HEK293 (cell line): ENCODE measurements around the gene CAB39.

Source experiments
- CTCF ChIA-PET: fragments of 350-600 bp; formaldehyde crosslinking; extraction: SDS; loops from one replicate; lab custom pipeline; 2021; ENCODE audit warnings: antibody characterized with exemption; lab: Yijun Ruan, JAX
- POLR2A ChIA-PET: fragments of 300-600 bp; formaldehyde crosslinking; extraction: SDS; loops from one replicate; lab custom pipeline; 2020; ENCODE audit warnings: antibody characterized with exemption, inconsistent platforms; lab: Yijun Ruan, JAX
- H3K27ac ChIP-seq: fragments of 200-500 bp; sonication (Bioruptor generic); 2 replicates; pipeline ENCODE4 v1.5.1; 2014; ENCODE audit warnings: low read depth, low read length, control low read depth, inconsistent platforms; ENCODE audit errors: extremely low read depth
- H3K36me3 ChIP-seq, 2 experiments: fragments of 200-500 bp in 1 of 2; sonication (Bioruptor generic) in 1 of 2; 1 replicate in 1 of 2; 2 replicates in 1 of 2; pipeline ENCODE4 v1.5.1; 2014 to 2017; ENCODE audit warnings: inconsistent platforms in 2 of 2, low read length in 2 of 2; ENCODE audit not compliant: control insufficient read depth in 2 of 2, insufficient read depth in 1 of 2
- H3K4me1 ChIP-seq: fragments of 200-500 bp; sonication (Bioruptor generic); 2 replicates; pipeline ENCODE4 v1.5.1; 2014; ENCODE audit warnings: mild to moderate bottlenecking, low read length, inconsistent platforms; ENCODE audit not compliant: control insufficient read depth, insufficient read depth
- H3K4me3 ChIP-seq: 2 replicates; pipeline ENCODE4 v1.5.1; 2011; ENCODE audit warnings: low read depth, mild to moderate bottlenecking, control low read depth, low read length, moderate library complexity
- H3K9me3 ChIP-seq: fragments of 200-500 bp; sonication (Bioruptor generic); 2 replicates; pipeline ENCODE4 v1.5.1; 2014; ENCODE audit warnings: low read depth, low read length, inconsistent platforms; ENCODE audit not compliant: control insufficient read depth, insufficient read depth
- GLI4 ChIP-seq: fragments of 450-650 bp; formaldehyde crosslinking; IDR thresholded peaks from 2 replicates; pipeline ENCODE4 v1.5.1; 2016; ENCODE audit warnings: missing biosample characterization, missing genetic modification characterization
- GLIS1 ChIP-seq: fragments of 450-650 bp; formaldehyde crosslinking; IDR thresholded peaks from 2 replicates; pipeline ENCODE4 v1.5.1; 2016; ENCODE audit warnings: missing biosample characterization, missing genetic modification characterization
- GLIS2 ChIP-seq: fragments of 450-650 bp; formaldehyde crosslinking; IDR thresholded peaks from 2 replicates; pipeline ENCODE4 v1.5.1; 2016; ENCODE audit warnings: missing biosample characterization, missing genetic modification characterization
- HOXD13 ChIP-seq: sonication (generic); formaldehyde crosslinking; IDR thresholded peaks from 2 replicates; pipeline ENCODE4 v1.8.0; 2022; ENCODE audit warnings: missing genetic modification reagents, borderline replicate concordance
- KLF10 ChIP-seq: fragments of 450-650 bp; IDR thresholded peaks from 2 replicates; pipeline ENCODE4 v1.5.1; 2018; ENCODE audit warnings: missing biosample characterization, mild to moderate bottlenecking, missing genetic modification characterization
- SALL2 ChIP-seq: fragments of 450-650 bp; formaldehyde crosslinking; IDR thresholded peaks from 2 replicates; pipeline ENCODE4 v1.5.0; 2017; ENCODE audit warnings: missing biosample characterization, mild to moderate bottlenecking, missing genetic modification characterization, borderline replicate concordance
- SCRT2 ChIP-seq: fragments of 450-650 bp; formaldehyde crosslinking; IDR thresholded peaks from 2 replicates; pipeline ENCODE4 v1.5.1; 2016; ENCODE audit warnings: missing biosample characterization, missing genetic modification characterization
- SP7 ChIP-seq: fragments of 450-650 bp; formaldehyde crosslinking; IDR thresholded peaks from 2 replicates; pipeline ENCODE4 v1.5.1; 2016; ENCODE audit warnings: missing biosample characterization, missing genetic modification characterization
- ZBTB17 ChIP-seq: fragments of 450-650 bp; formaldehyde crosslinking; IDR thresholded peaks from 2 replicates; pipeline ENCODE4 v1.5.1; 2016; ENCODE audit warnings: missing biosample characterization, missing genetic modification characterization
- ZBTB21 ChIP-seq: fragments of 450-650 bp; formaldehyde crosslinking; IDR thresholded peaks from 2 replicates; pipeline ENCODE4 v1.5.1; 2017; ENCODE audit warnings: missing biosample characterization, missing genetic modification characterization
- ZBTB8A ChIP-seq: fragments of 450-650 bp; formaldehyde crosslinking; IDR thresholded peaks from 2 replicates; pipeline ENCODE4 v1.5.1; 2016; ENCODE audit warnings: missing biosample characterization, missing genetic modification characterization
- ZNF10 ChIP-seq: fragments of 450-650 bp; formaldehyde crosslinking; IDR thresholded peaks from 2 replicates; pipeline ENCODE4 v1.5.1; 2017; ENCODE audit warnings: missing biosample characterization, missing genetic modification characterization
- ZNF155 ChIP-seq: fragments of 450-650 bp; formaldehyde crosslinking; IDR thresholded peaks from 2 replicates; pipeline ENCODE4 v1.5.1; 2016; ENCODE audit warnings: missing biosample characterization, missing genetic modification characterization
- ZNF157 ChIP-seq: fragments of 450-650 bp; formaldehyde crosslinking; IDR thresholded peaks from 2 replicates; pipeline ENCODE4 v1.5.1; 2016; ENCODE audit warnings: missing biosample characterization, missing genetic modification characterization
- ZNF174 ChIP-seq: fragments of 450-650 bp; formaldehyde crosslinking; IDR thresholded peaks from 2 replicates; pipeline ENCODE4 v1.5.0; 2017; ENCODE audit warnings: missing biosample characterization, mild to moderate bottlenecking, missing genetic modification characterization
- ZNF184 ChIP-seq: fragments of 450-650 bp; IDR thresholded peaks from 2 replicates; pipeline ENCODE4 v1.5.1; 2018; ENCODE audit warnings: missing biosample characterization, mild to moderate bottlenecking, missing genetic modification characterization
- ZNF202 ChIP-seq: fragments of 450-650 bp; formaldehyde crosslinking; IDR thresholded peaks from 2 replicates; pipeline ENCODE4 v1.5.1; 2016; ENCODE audit warnings: missing biosample characterization, missing genetic modification characterization, borderline replicate concordance
- ZNF366 ChIP-seq: fragments of 450-650 bp; formaldehyde crosslinking; conservative IDR thresholded peaks from 2 replicates; pipeline ENCODE4 v1.5.1; 2016; ENCODE audit warnings: missing biosample characterization, missing genetic modification characterization
- ZNF423 ChIP-seq: fragments of 450-650 bp; formaldehyde crosslinking; IDR thresholded peaks from 2 replicates; pipeline ENCODE4 v1.5.1; 2016; ENCODE audit warnings: missing biosample characterization, missing genetic modification characterization
- ZNF501 ChIP-seq: fragments of 450-650 bp; formaldehyde crosslinking; IDR thresholded peaks from 2 replicates; pipeline ENCODE4 v1.5.1; 2016; ENCODE audit warnings: missing biosample characterization, missing genetic modification characterization
- ZNF544 ChIP-seq: fragments of 450-650 bp; formaldehyde crosslinking; IDR thresholded peaks from 2 replicates; pipeline ENCODE4 v1.5.0; 2017; ENCODE audit warnings: missing biosample characterization, missing genetic modification characterization
- ZNF660 ChIP-seq: fragments of 450-650 bp; IDR thresholded peaks from 2 replicates; pipeline ENCODE4 v1.5.1; 2018; ENCODE audit warnings: missing biosample characterization, mild to moderate bottlenecking, missing genetic modification characterization
- ZSCAN23 ChIP-seq: fragments of 450-650 bp; formaldehyde crosslinking; IDR thresholded peaks from 2 replicates; pipeline ENCODE4 v1.5.1; 2016; ENCODE audit warnings: missing biosample characterization, missing genetic modification characterization
- TF ChIP-seq, protein P1 (sequence below): fragments of 450-650 bp; formaldehyde crosslinking; IDR thresholded peaks from 2 replicates; pipeline ENCODE4 v1.5.1; 2016; ENCODE audit warnings: missing biosample characterization, missing genetic modification characterization
- TF ChIP-seq, protein P2 (sequence below): fragments of 450-650 bp; formaldehyde crosslinking; IDR thresholded peaks from 2 replicates; pipeline ENCODE4 v1.5.1; 2016; ENCODE audit warnings: missing biosample characterization, missing genetic modification characterization, low read depth
- TF ChIP-seq, protein P3 (sequence below): fragments of 450-650 bp; formaldehyde crosslinking; IDR thresholded peaks from 2 replicates; pipeline ENCODE4 v1.5.1; 2017; ENCODE audit warnings: missing biosample characterization, mild to moderate bottlenecking, missing genetic modification characterization, moderate library complexity
- TF ChIP-seq, protein P4 (sequence below): fragments of 450-650 bp; formaldehyde crosslinking; IDR thresholded peaks from 2 replicates; pipeline ENCODE4 v1.5.1; 2016; ENCODE audit warnings: missing biosample characterization, missing genetic modification characterization
- TF ChIP-seq, protein P5 (sequence below): fragments of 450-650 bp; IDR thresholded peaks from 2 replicates; pipeline ENCODE4 v1.5.1; 2018; ENCODE audit warnings: missing biosample characterization, mild to moderate bottlenecking, missing genetic modification characterization

CAB39 gene

DNA sequence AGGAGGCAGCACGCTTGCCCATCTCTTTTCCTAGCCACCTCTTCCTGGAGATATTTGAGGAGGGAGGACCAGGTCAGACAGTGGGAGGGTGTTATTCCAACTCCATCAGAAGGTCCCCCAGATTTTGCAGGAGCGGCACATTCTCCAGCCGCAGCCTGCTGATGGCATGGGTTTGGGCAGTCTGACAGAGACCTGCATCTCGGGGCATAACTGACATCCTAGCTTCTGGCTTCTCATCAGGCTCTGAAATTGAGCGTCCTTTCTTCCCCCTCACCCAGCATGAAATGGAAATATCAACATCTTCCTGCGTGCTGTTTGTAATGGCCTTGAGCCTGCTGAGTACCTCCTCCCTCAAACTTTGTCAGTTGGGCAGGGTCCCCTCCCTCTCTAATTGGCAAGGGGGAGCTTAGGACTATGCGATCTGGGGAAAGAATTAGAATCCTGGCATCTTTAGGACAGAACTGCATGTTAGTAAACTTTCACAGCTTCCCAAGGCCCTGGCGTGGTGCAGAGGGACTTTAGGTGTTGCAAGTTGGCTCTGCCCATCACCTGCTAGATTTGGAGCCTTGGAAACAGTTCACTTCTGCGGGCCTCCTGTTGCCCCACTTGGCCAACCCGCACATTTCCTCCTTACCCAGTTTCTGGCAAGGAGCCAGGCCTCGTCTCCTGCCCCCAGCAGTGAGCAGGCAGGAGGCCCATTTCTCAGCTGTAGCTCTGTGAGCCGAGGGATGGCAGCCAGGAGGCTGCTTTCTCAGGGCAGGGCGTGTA is 154.3 kb downstream of the CAB39 start:
- CTCF ChIA-PET = interaction anchor here (0.7 to 2.7 kb wide), 8 partner anchors 14 to 120 kb away, joined by 3 to 8 read pairs (median 4); no protein-coding TSS in a partner anchor
- Histone ChIP-seq H3K4me1 (peaks cover 31% of the 10 kb centered on the region), H3K9me3 (no peaks in the 10 kb centered on the region), H3K36me3 (peaks cover 0 to 5% of the 10 kb centered on the region in 2 experiments; a peak in 1 of 3 replicates), H3K27ac (no peak overlapping the region; the same call in 1 of the 2 replicates), H3K4me3 (no peak overlapping the region)
- POLR2A ChIA-PET = interaction anchor here (0.7 to 1.5 kb wide), 2 partner anchors 12 to 17 kb away, joined by 4 read pairs; no protein-coding TSS in a partner anchor
- no peak for TF ChIP-seq HOXD13 (CRISPR knock-in tag)
- 0 out of 2 replicates have a peak, but pooled peaks have one; percentile 29 for TF ChIP-seq ZBTB17 (tag by site-specific recombination)
- 0 out of 2 replicates have a peak, but pooled peaks have one; percentile 14 for TF ChIP-seq ZNF423 (tag by site-specific recombination)
- TF ChIP-seq, protein P1, sequence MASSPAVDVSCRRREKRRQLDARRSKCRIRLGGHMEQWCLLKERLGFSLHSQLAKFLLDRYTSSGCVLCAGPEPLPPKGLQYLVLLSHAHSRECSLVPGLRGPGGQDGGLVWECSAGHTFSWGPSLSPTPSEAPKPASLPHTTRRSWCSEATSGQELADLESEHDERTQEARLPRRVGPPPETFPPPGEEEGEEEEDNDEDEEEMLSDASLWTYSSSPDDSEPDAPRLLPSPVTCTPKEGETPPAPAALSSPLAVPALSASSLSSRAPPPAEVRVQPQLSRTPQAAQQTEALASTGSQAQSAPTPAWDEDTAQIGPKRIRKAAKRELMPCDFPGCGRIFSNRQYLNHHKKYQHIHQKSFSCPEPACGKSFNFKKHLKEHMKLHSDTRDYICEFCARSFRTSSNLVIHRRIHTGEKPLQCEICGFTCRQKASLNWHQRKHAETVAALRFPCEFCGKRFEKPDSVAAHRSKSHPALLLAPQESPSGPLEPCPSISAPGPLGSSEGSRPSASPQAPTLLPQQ (tag by site-specific recombination) = peak; percentile 85
- no peak for TF ChIP-seq ZNF157 (tag by site-specific recombination)
- TF ChIP-seq ZNF366 (tag by site-specific recombination) = no peak; the same call in 1 of the 2 replicates
- TF ChIP-seq ZNF202 = no peak
- peak; percentile 28; the same call in 1 of the 2 replicates for TF ChIP-seq ZNF501 (tag by site-specific recombination)
- TF ChIP-seq ZNF544 (tag by site-specific recombination) = 0 out of 2 replicates have a peak, but pooled peaks have one; percentile 54
- 0 out of 2 replicates have a peak, but pooled peaks have one; percentile 23 for TF ChIP-seq SP7 (tag by site-specific recombination)
- peak; percentile 33; the same call in 1 of the 2 replicates for TF ChIP-seq ZBTB8A (tag by site-specific recombination)
- TF ChIP-seq ZBTB21 = no peak
- TF ChIP-seq KLF10 (tag by site-specific recombination) = peak; percentile 55; the same call in 1 of the 2 replicates
- TF ChIP-seq, protein P2, sequence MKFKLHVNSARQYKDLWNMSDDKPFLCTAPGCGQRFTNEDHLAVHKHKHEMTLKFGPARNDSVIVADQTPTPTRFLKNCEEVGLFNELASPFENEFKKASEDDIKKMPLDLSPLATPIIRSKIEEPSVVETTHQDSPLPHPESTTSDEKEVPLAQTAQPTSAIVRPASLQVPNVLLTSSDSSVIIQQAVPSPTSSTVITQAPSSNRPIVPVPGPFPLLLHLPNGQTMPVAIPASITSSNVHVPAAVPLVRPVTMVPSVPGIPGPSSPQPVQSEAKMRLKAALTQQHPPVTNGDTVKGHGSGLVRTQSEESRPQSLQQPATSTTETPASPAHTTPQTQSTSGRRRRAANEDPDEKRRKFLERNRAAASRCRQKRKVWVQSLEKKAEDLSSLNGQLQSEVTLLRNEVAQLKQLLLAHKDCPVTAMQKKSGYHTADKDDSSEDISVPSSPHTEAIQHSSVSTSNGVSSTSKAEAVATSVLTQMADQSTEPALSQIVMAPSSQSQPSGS (tag by site-specific recombination) = no peak
- TF ChIP-seq ZNF184 (tag by site-specific recombination) = peak; percentile 58; the same call in 1 of the 2 replicates
- TF ChIP-seq, protein P3, sequence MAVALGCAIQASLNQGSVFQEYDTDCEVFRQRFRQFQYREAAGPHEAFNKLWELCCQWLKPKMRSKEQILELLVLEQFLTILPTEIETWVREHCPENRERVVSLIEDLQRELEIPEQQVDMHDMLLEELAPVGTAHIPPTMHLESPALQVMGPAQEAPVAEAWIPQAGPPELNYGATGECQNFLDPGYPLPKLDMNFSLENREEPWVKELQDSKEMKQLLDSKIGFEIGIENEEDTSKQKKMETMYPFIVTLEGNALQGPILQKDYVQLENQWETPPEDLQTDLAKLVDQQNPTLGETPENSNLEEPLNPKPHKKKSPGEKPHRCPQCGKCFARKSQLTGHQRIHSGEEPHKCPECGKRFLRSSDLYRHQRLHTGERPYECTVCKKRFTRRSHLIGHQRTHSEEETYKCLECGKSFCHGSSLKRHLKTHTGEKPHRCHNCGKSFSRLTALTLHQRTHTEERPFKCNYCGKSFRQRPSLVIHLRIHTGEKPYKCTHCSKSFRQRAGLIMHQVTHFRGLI = 0 out of 2 replicates have a peak, but pooled peaks have one; percentile 46
- no peak for TF ChIP-seq ZNF155 (tag by site-specific recombination)
- TF ChIP-seq GLIS1 (tag by site-specific recombination) = peak; percentile 95
- TF ChIP-seq GLI4 (tag by site-specific recombination) = no peak
- TF ChIP-seq ZNF174 (tag by site-specific recombination) = no peak
- TF ChIP-seq GLIS2 (tag by site-specific recombination) = 0 out of 2 replicates have a peak, but pooled peaks have one; percentile 13
- TF ChIP-seq, protein P4, sequence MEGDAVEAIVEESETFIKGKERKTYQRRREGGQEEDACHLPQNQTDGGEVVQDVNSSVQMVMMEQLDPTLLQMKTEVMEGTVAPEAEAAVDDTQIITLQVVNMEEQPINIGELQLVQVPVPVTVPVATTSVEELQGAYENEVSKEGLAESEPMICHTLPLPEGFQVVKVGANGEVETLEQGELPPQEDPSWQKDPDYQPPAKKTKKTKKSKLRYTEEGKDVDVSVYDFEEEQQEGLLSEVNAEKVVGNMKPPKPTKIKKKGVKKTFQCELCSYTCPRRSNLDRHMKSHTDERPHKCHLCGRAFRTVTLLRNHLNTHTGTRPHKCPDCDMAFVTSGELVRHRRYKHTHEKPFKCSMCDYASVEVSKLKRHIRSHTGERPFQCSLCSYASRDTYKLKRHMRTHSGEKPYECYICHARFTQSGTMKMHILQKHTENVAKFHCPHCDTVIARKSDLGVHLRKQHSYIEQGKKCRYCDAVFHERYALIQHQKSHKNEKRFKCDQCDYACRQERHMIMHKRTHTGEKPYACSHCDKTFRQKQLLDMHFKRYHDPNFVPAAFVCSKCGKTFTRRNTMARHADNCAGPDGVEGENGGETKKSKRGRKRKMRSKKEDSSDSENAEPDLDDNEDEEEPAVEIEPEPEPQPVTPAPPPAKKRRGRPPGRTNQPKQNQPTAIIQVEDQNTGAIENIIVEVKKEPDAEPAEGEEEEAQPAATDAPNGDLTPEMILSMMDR = peak; percentile 59
- peak; percentile 82 for TF ChIP-seq SCRT2 (tag by site-specific recombination)
- no peak for TF ChIP-seq SALL2 (tag by site-specific recombination)
- no peak for TF ChIP-seq ZSCAN23 (tag by site-specific recombination)
- peak; percentile 93 for TF ChIP-seq ZNF10 (tag by site-specific recombination)
- peak; percentile 92 for TF ChIP-seq ZNF660
- TF ChIP-seq, protein P5, sequence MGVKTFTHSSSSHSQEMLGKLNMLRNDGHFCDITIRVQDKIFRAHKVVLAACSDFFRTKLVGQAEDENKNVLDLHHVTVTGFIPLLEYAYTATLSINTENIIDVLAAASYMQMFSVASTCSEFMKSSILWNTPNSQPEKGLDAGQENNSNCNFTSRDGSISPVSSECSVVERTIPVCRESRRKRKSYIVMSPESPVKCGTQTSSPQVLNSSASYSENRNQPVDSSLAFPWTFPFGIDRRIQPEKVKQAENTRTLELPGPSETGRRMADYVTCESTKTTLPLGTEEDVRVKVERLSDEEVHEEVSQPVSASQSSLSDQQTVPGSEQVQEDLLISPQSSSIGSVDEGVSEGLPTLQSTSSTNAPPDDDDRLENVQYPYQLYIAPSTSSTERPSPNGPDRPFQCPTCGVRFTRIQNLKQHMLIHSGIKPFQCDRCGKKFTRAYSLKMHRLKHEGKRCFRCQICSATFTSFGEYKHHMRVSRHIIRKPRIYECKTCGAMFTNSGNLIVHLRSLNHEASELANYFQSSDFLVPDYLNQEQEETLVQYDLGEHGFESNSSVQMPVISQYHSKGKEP (tag by site-specific recombination) = 0 out of 2 replicates have a peak, but pooled peaks have one; percentile 27
